Measurements from ENCODE around the gene NTN5. TPM values are rescaled to one million over a fixed set of nuclear protein-coding genes. Genes with fewer than 3 reads are reported as not detected.
"Not testable (repeated sequence)": the region's sequence is repeated elsewhere in the genome, so short reads cannot be mapped to it uniquely, and the experiment has no call there.

Gene NTN5
- total RNA-seq, 3 donors from 2014 or later = 0.22 to 1.2 (median 0.46) TPM

DNA sequence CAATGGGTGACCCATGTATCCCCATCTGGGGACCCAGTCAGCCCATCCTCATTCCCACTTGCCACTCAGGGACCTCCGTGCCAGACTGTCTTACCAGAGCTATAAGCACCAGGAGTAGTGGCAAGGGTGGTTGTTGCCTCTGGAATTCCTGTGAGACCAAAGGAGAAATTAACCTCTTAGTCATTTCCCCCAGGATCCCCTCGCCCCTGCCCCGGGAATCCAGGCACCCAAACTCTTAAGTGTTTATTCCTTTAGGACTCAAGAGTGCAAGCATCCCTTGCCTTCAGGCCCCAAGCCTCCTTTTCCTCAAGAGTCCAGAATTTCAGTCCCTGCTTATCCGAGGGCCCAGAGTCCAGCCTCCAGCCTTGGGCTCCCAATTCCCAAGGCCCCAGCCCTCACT, 9.2 kb downstream of the NTN5 start:
- ATAC-seq = no peak
- Histone ChIP-seq H3K4me1 (ENCODE audit: low read depth) (no peaks in the 10 kb centered on the region), H3K36me3 (ENCODE audit: low read depth) (no peaks in the 10 kb centered on the region), H3K9me3 (no peaks in the 10 kb centered on the region), H3K4me3 (no peak overlapping the region)
- DNase-seq = no peak
- TF ChIP-seq, protein P1, sequence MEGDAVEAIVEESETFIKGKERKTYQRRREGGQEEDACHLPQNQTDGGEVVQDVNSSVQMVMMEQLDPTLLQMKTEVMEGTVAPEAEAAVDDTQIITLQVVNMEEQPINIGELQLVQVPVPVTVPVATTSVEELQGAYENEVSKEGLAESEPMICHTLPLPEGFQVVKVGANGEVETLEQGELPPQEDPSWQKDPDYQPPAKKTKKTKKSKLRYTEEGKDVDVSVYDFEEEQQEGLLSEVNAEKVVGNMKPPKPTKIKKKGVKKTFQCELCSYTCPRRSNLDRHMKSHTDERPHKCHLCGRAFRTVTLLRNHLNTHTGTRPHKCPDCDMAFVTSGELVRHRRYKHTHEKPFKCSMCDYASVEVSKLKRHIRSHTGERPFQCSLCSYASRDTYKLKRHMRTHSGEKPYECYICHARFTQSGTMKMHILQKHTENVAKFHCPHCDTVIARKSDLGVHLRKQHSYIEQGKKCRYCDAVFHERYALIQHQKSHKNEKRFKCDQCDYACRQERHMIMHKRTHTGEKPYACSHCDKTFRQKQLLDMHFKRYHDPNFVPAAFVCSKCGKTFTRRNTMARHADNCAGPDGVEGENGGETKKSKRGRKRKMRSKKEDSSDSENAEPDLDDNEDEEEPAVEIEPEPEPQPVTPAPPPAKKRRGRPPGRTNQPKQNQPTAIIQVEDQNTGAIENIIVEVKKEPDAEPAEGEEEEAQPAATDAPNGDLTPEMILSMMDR (IDR thresholded peaks at IDR 0.05) = no peak
- intact Hi-C loops (cut with DNase I, micrococcal nuclease) = no loop called here

DNA sequence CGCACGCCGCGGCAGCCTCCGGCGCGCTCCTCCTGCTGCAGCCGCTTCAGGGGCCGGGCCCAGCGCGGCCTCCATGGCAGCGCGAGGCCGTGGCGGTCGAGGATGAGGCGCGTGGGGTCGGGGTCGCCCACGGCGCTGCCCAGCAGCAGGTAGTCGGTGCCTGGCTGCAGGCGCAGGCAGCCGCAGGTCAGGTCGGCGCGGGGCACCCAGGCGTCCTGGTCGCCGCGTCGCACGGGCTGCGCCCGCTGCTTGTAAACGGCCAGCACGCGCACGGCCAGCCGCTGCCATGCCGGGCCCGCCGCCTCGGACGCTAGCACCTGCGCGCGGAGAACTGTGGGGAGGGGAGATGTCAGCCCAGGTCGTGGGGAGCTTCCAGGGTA, 11.1 kb downstream of the NTN5 start:
- Histone ChIP-seq H3K4me1 (ENCODE audit: low read depth) (no peaks in the 10 kb centered on the region), H3K36me3 (ENCODE audit: low read depth) (no peaks in the 10 kb centered on the region), H3K9me3 (no peaks in the 10 kb centered on the region), H3K4me3 (no peak overlapping the region)
- ATAC-seq (no peak), DNase-seq (no peak)
- TF ChIP-seq, protein P1 (IDR thresholded peaks at IDR 0.05) = no peak
- intact Hi-C loops (cut with DNase I, micrococcal nuclease) = no loop called here

DNA sequence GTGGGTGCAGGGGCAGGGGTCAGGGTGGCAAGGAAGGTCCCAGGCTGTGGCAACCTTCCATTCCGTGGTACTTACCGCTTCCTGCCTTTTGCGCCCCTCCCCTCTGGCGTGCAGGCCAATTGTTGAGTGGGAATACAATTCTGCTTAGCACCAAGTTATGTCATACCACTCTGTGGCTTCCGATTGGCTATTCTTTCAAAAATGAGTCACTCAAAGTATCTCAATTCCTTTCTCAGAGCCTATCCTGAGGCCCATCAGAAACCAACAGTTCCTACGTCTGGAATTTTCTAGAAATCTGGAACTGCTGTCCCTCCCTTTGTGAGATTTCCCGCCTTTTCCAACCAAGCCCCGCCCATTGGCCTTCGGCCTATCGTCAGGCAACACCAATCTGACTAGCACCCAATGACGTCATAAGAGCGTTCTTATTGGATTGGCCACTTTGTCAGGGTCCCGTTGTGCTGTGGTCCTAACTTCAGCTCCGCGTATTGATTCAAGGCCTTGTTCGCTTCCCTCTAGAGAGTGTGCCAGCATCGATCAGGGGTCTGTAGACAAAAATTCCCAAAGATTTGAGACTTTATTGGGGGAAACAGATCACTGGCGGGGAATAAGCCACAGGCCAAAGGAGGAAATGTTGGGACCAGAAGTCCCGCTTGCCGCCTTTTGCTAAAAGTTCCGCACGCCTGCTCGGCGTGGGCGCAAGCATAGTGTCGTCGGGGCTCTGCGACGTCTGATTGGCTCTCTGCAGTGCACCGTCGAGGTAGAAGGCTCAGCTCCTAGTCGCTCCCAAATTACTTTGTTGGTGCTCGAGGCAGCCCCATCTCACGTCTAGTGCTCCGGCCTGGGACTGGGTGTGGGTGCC, 11.7 kb downstream of the NTN5 start:
- TF ChIP-seq, protein P1 (IDR thresholded peaks at IDR 0.05) = no peak
- DNase-seq = peak; percentile 81 to 88 (median 87)
- H3K4me1 ChIP-seq (ENCODE audit: low read depth) = no peaks in the 10 kb centered on the region
- intact Hi-C loops (cut with DNase I, micrococcal nuclease) = no loop called here
- no peaks in the 10 kb centered on the region for H3K36me3 ChIP-seq (ENCODE audit: low read depth)
- H3K9me3 ChIP-seq = no peaks in the 10 kb centered on the region
- H3K4me3 ChIP-seq = no peak overlapping the region
- peak; percentile 78 for ATAC-seq

DNA sequence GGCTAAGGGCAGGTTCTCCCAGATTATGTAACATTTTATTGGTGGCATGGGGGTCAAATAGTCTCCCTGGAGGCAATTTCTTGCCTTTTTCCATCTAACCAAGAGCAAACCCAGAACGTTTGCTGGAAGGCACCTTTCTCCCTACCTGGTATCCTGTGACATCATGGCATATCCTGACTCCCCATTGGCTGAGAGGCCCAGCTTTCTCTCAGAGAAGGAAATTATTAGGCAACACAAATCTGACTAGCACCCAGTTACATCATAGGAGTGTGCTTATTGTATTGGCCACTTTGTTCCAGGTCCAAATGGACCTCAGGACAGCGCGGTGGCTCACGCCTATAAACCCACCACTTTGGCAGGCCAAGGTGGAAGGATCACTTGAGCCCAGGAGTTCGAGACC, 13.0 kb downstream of the NTN5 start:
- Histone ChIP-seq H3K36me3 (ENCODE audit: low read depth) (no peaks in the 10 kb centered on the region), H3K9me3 (no peaks in the 10 kb centered on the region), H3K4me1 (ENCODE audit: low read depth) (no peaks in the 10 kb centered on the region), H3K4me3 (no peak overlapping the region)
- intact Hi-C loops (cut with DNase I, micrococcal nuclease) = no loop called here
- TF ChIP-seq, protein P1 (IDR thresholded peaks at IDR 0.05) = no peak
- ATAC-seq (no peak), DNase-seq (no peak)

DNA sequence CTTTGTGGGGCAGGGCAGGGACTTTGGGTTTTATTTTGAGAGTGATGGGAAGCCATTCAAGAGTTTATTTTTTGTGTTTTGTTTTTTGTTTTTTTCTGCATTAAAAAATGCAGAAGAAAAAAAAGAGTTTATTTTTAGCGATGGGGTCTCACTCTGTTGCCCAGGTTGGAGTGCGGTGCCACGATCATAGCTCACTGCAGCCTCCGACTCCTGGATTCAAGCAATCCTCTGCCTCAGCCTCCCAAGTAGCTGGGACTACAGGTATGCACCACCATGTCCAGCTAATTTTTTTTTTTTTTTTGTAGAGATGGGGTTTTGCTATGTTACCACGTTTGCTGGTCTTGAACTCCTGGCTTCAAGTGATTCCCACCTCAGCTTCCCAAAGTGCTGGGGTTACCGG, 14.3 kb downstream of the NTN5 start:
- intact Hi-C loops (cut with DNase I, micrococcal nuclease) = no loop called here
- H3K9me3 ChIP-seq = no peaks in the 10 kb centered on the region
- ATAC-seq (no peak), DNase-seq (no peak)
- TF ChIP-seq, protein P1 (IDR thresholded peaks at IDR 0.05) = no peak
- no peaks in the 10 kb centered on the region for H3K4me1 ChIP-seq (ENCODE audit: low read depth)
- no peak overlapping the region for H3K4me3 ChIP-seq
- H3K36me3 ChIP-seq (ENCODE audit: low read depth) = no peaks in the 10 kb centered on the region

DNA sequence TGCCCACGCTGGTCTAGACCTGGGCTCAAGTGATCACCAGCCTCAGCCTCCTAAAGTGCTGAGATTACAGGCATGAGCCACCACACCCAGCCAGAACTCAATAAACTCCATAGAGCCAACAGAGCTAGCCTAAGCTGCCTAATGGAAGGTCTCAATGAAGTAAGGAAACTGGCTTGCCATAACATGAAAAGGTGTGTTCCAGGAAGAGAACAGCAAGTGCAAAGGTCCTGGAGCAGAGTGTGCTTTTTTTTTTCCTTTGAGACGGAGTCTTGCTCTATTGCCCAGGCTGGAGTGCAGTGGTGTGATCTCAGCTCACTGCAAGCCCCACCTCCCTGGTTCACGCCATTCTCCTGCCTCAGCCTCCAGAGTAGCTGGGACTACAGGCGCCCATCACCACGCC, 15.0 kb downstream of the NTN5 start:
- DNase-seq (peak in 1 of 3 donors; percentile 20), ATAC-seq (peak; percentile 81)
- H3K9me3 ChIP-seq; H3K4me3 ChIP-seq; intact Hi-C loops (cut with DNase I, micrococcal nuclease); H3K36me3 ChIP-seq (ENCODE audit: low read depth); H3K4me1 ChIP-seq (ENCODE audit: low read depth): not testable (repeated sequence)

Measured in mucosa of descending colon (tissue), 3 donors.